SK-N-MC (cell line): ENCODE results near the gene DOK5.

ENCODE experiments used
- DNase-seq: peaks from one replicate; pipeline ENCODE4 v3.0.0-alpha.2; 2011; ENCODE audit warnings: low read depth, low spot score
- H3K27ac ChIP-seq: fragments of 200-600 bp; sonication (generic); 2 replicates; pipeline ENCODE4 v1.5.1; 2016; ENCODE audit warnings: mixed run types
- H3K36me3 ChIP-seq: fragments of 200-600 bp; sonication (generic); 2 replicates; pipeline ENCODE4 v1.6.1; 2017; ENCODE audit warnings: antibody characterized with exemption, low read length, mixed read lengths; ENCODE audit not compliant: insufficient read depth
- H3K4me3 ChIP-seq: fragments of 200-600 bp; sonication (generic); 2 replicates; pipeline ENCODE4 v1.5.1; 2016
- H3K9ac ChIP-seq: fragments of 200-600 bp; sonication (generic); 2 replicates; pipeline ENCODE4 v1.8.0; 2017; ENCODE audit warnings: mixed run types, mixed read lengths; ENCODE audit not compliant: insufficient read length
- H3K9me3 ChIP-seq: fragments of 200-600 bp; sonication (generic); 2 replicates; pipeline ENCODE4 v1.6.1; 2017; ENCODE audit warnings: low read depth, mild to moderate bottlenecking, antibody characterized with exemption, low read length, moderate library complexity, mixed read lengths
- EZH2 ChIP-seq: fragments of 200-600 bp; sonication (generic); IDR thresholded peaks from one replicate; pipeline ENCODE4 v1.6.1; 2017; ENCODE audit warnings: antibody characterized with exemption
- FOXP2 ChIP-seq: optimal IDR thresholded peaks from 2 replicates; pipeline ENCODE3; 2011; ENCODE audit warnings: mild to moderate bottlenecking, moderate library complexity; ENCODE audit not compliant: insufficient read depth; ENCODE audit errors: extremely low read length, control extremely low read depth
- POLR2AphosphoS5 ChIP-seq: IDR thresholded peaks from 2 replicates; pipeline ENCODE4 v1.6.1; 2012; ENCODE audit warnings: mild to moderate bottlenecking, low read depth, low read length, borderline replicate concordance

The DOK5 gene

GRCh38 chr20:54636575-54636974 is 161.2 kb downstream of the DOK5 start:
- Histone ChIP-seq H3K36me3 (no peaks in the 10 kb centered on the region), H3K27ac (no peak overlapping the region), H3K9ac (no peak overlapping the region), H3K9me3 (no peaks in the 10 kb centered on the region), H3K4me3 (no peak overlapping the region)
- no peak for DNase-seq
- TF ChIP-seq FOXP2 (no peak), POLR2AphosphoS5 (no peak), EZH2 (no peak)

- Histone ChIP-seq H3K36me3 (no peaks in the 10 kb centered on the region), H3K9ac (no peak overlapping the region), H3K27ac (no peak overlapping the region), H3K9me3 (no peaks in the 10 kb centered on the region), H3K4me3 (no peak overlapping the region)
- TF ChIP-seq FOXP2 (no peak), EZH2 (no peak), POLR2AphosphoS5 (no peak)
- no peak for DNase-seq
Observed at GRCh38 chr20:54639941-54640340, 164.5 kb downstream of the DOK5 start.

- no peaks in the 10 kb centered on the region for H3K36me3 ChIP-seq
- no peak overlapping the region for H3K27ac ChIP-seq
- no peak overlapping the region for H3K9ac ChIP-seq
- TF ChIP-seq POLR2AphosphoS5 (no peak), EZH2 (no peak), FOXP2 (no peak)
- H3K9me3 ChIP-seq = no peaks in the 10 kb centered on the region
- no peak overlapping the region for H3K4me3 ChIP-seq
- DNase-seq = no peak
Observed at GRCh38 chr20:54640800-54641199, 165.4 kb downstream of the DOK5 start.

GRCh38 chr20:54642864-54643667 is 167.7 kb downstream of the DOK5 start:
- TF ChIP-seq FOXP2 (no peak), EZH2 (no peak), POLR2AphosphoS5 (no peak)
- no peaks in the 10 kb centered on the region for H3K9me3 ChIP-seq

GRCh38 chr20:54643761-54644160 is 168.4 kb downstream of the DOK5 start:
- no peaks in the 10 kb centered on the region for H3K36me3 ChIP-seq
- no peaks in the 10 kb centered on the region for H3K9me3 ChIP-seq
- no peak overlapping the region for H3K9ac ChIP-seq
- TF ChIP-seq POLR2AphosphoS5 = no peak
- TF ChIP-seq FOXP2 = no peak
- TF ChIP-seq EZH2 = no peak
- H3K4me3 ChIP-seq = no peak overlapping the region
- DNase-seq = no peak
- H3K27ac ChIP-seq = no peak overlapping the region

More at GRCh38 chr20:54642864-54643667, 167.7 kb downstream of the DOK5 start:
- Histone ChIP-seq H3K9ac (no peak overlapping the region), H3K27ac (no peak overlapping the region), H3K4me3 (no peak overlapping the region), H3K36me3 (no peaks in the 10 kb centered on the region)
- no peak for DNase-seq

- Histone ChIP-seq H3K27ac (no peak overlapping the region), H3K4me3 (no peak overlapping the region), H3K36me3 (no peaks in the 10 kb centered on the region), H3K9me3 (no peaks in the 10 kb centered on the region), H3K9ac (no peak overlapping the region)
- TF ChIP-seq EZH2 = no peak
- TF ChIP-seq POLR2AphosphoS5 = no peak
- TF ChIP-seq FOXP2 = no peak
- no peak for DNase-seq
Observed at GRCh38 chr20:54645445-54646155, 170.2 kb downstream of the DOK5 start.

GRCh38 chr20:54646156-54646517 is 170.7 kb downstream of the DOK5 start:
- no peaks in the 10 kb centered on the region for H3K36me3 ChIP-seq
- H3K27ac ChIP-seq = no peak overlapping the region
- H3K9ac ChIP-seq = no peak overlapping the region
- DNase-seq = no peak
- H3K9me3 ChIP-seq = no peaks in the 10 kb centered on the region
- H3K4me3 ChIP-seq = no peak overlapping the region
- TF ChIP-seq POLR2AphosphoS5 (no peak), EZH2 (no peak), FOXP2 (no peak)

GRCh38 chr20:54648421-54649142 is 173.2 kb downstream of the DOK5 start:
- no peak for DNase-seq
- H3K36me3 ChIP-seq = no peaks in the 10 kb centered on the region
- H3K9ac ChIP-seq = no peak overlapping the region
- no peak overlapping the region for H3K27ac ChIP-seq
- TF ChIP-seq FOXP2 (no peak), EZH2 (no peak), POLR2AphosphoS5 (no peak)
- H3K9me3 ChIP-seq = no peaks in the 10 kb centered on the region
- no peak overlapping the region for H3K4me3 ChIP-seq
